Mesenchymal stem cell (in vitro differentiated cells and primary cell): Measurements from ENCODE around the gene RPAP2.
"Not testable (repeated sequence)": the region's sequence is repeated elsewhere in the genome, so short reads cannot be mapped to it uniquely, and the experiment has no call there.

Source experiments
- DNase-seq: peaks from one replicate; pipeline ENCODE4 v3.0.0-alpha.2; 2013
- H2AFZ ChIP-seq: one replicate; pipeline ENCODE4 v1.6.1; 2013; ENCODE audit warnings: low read depth, mild to moderate bottlenecking, control low read depth, inconsistent platforms, low read length, moderate library complexity
- H2AK5ac ChIP-seq: 2 replicates; pipeline ENCODE4 v1.6.1; 2013; ENCODE audit warnings: low read length, moderate library complexity, mild to moderate bottlenecking, inconsistent platforms; ENCODE audit not compliant: severe bottlenecking
- H2BK120ac ChIP-seq: one replicate; pipeline ENCODE4 v1.6.1; 2013; ENCODE audit warnings: low read depth, mild to moderate bottlenecking, inconsistent platforms, low read length, moderate library complexity
- H2BK12ac ChIP-seq, 2 experiments: one replicate each; pipeline ENCODE4 v1.6.1; 2013; ENCODE audit warnings: inconsistent platforms in 2 of 2, low read length in 2 of 2, mild to moderate bottlenecking in 2 of 2, moderate library complexity in 2 of 2, control low read depth in 1 of 2
- H2BK15ac ChIP-seq: one replicate; pipeline ENCODE4 v1.6.1; 2013; ENCODE audit warnings: mild to moderate bottlenecking, low read depth, inconsistent platforms; ENCODE audit not compliant: poor library complexity, severe bottlenecking
- H2BK5ac ChIP-seq: 2 replicates; pipeline ENCODE4 v1.6.1; 2013; ENCODE audit warnings: low read depth, mild to moderate bottlenecking, low read length, control low read depth, inconsistent platforms; ENCODE audit not compliant: poor library complexity, severe bottlenecking
- H3K14ac ChIP-seq, 2 experiments: one replicate each; pipeline ENCODE4 v1.6.1; 2013; ENCODE audit warnings: inconsistent platforms in 2 of 2, low read length in 2 of 2, control low read depth in 1 of 2, mild to moderate bottlenecking in 1 of 2, moderate library complexity in 1 of 2
- H3K18ac ChIP-seq, 2 experiments: one replicate each; pipeline ENCODE4 v1.6.1; 2013; ENCODE audit warnings: inconsistent platforms in 2 of 2, low read length in 2 of 2, control low read depth in 1 of 2, low read depth in 1 of 2, mild to moderate bottlenecking in 1 of 2
- H3K23ac ChIP-seq, 2 experiments: one replicate each; pipeline ENCODE4 v1.6.1; 2013; ENCODE audit warnings: inconsistent platforms in 2 of 2, low read length in 2 of 2, mild to moderate bottlenecking in 2 of 2, moderate library complexity in 2 of 2, control low read depth in 1 of 2
- H3K27ac ChIP-seq: 2 replicates; pipeline ENCODE4 v1.5.1; 2013; ENCODE audit warnings: mild to moderate bottlenecking, moderate library complexity, low read length, control low read depth, inconsistent platforms; ENCODE audit not compliant: poor library complexity, severe bottlenecking
- H3K27me3 ChIP-seq, 2 experiments: 2 replicates each; pipeline versions ENCODE4 v1.6.1 to v1.7.0; 2013; ENCODE audit warnings: low read length in 2 of 2, mild to moderate bottlenecking in 2 of 2, moderate library complexity in 2 of 2, control low read depth in 1 of 2, inconsistent platforms in 1 of 2; ENCODE audit not compliant: control insufficient read depth in 1 of 2, insufficient read depth in 1 of 2
- H3K36me3 ChIP-seq, 2 experiments: 2 replicates each; pipeline versions ENCODE4 v1.6.1 to v1.7.0; 2013; ENCODE audit warnings: low read length in 2 of 2, control low read depth in 1 of 2, inconsistent platforms in 1 of 2, low read depth in 1 of 2, mild to moderate bottlenecking in 1 of 2; ENCODE audit not compliant: insufficient read depth in 2 of 2, control insufficient read depth in 1 of 2
- H3K4ac ChIP-seq, 2 experiments: one replicate each; pipeline ENCODE4 v1.6.1; 2013; ENCODE audit warnings: inconsistent platforms in 2 of 2, low read length in 2 of 2, mild to moderate bottlenecking in 2 of 2, moderate library complexity in 2 of 2, control low read depth in 1 of 2, low read depth in 1 of 2
- H3K4me1 ChIP-seq: 2 replicates; pipeline ENCODE4 v1.6.1; 2013; ENCODE audit warnings: low read depth, low read length, control low read depth; ENCODE audit not compliant: control insufficient read depth, insufficient read depth
- H3K4me2 ChIP-seq: 2 replicates; pipeline ENCODE4 v1.6.1; 2013; ENCODE audit warnings: low read length, mild to moderate bottlenecking, inconsistent platforms; ENCODE audit not compliant: poor library complexity, severe bottlenecking
- H3K4me3 ChIP-seq, 2 experiments: 2 replicates each; pipeline versions ENCODE4 v1.5.1 to v1.7.0; 2013; ENCODE audit warnings: low read length in 2 of 2, mild to moderate bottlenecking in 2 of 2, control low read depth in 1 of 2, low read depth in 1 of 2; ENCODE audit not compliant: insufficient read depth in 1 of 2
- H3K79me1 ChIP-seq: replicated peaks from 2 replicates; pipeline ENCODE4 v1.6.1; 2013; ENCODE audit warnings: mild to moderate bottlenecking, control low read depth, low read length, inconsistent platforms; ENCODE audit not compliant: poor library complexity, severe bottlenecking
- H3K9ac ChIP-seq: 2 replicates; pipeline ENCODE4 v1.7.0; 2013; ENCODE audit warnings: mild to moderate bottlenecking, low read length, moderate library complexity
- H3K9me3 ChIP-seq: 2 replicates; pipeline ENCODE4 v1.7.0; 2013; ENCODE audit warnings: mild to moderate bottlenecking, low read length; ENCODE audit not compliant: control insufficient read depth
- H4K8ac ChIP-seq: one replicate; pipeline ENCODE4 v1.6.1; 2013; ENCODE audit warnings: inconsistent platforms, mild to moderate bottlenecking, low read length, moderate library complexity
- H4K91ac ChIP-seq: one replicate; pipeline ENCODE4 v1.6.1; 2013; ENCODE audit warnings: mild to moderate bottlenecking, low read length, inconsistent platforms
- WGBS: methylation state at CpG from one replicate; pipeline ENCODE4 v1.1.7; 2013; ENCODE audit warnings: mixed read lengths; 5-methylcytosine and 5-hydroxymethylcytosine counted together

RPAP2 gene

DNA sequence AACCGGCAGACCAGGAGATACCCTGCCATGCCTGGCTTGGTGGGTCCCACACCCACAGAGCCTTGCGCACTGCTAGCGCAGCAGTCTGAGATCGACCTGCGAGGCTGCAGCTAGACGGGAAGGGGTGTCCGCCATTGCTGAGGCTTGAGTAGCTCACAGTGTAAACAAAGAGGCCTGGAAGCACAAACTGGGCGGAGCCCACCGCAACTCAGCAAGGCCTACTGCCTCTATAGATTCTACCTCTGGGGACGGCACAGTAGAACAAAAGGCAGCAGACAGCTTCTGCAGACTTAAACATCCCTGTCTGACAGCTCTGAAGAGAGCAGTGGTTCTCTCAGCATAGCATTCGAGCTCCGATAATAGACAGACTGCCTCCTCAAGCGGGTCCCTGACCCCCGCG lies 19.1 kb upstream of the RPAP2 start:
- H2AFZ ChIP-seq, H3K9me3 ChIP-seq, H2AK5ac ChIP-seq, H3K27me3 ChIP-seq, H3K9ac ChIP-seq, H3K79me1 ChIP-seq, DNase-seq, H3K4ac ChIP-seq, H2BK15ac ChIP-seq, H2BK5ac ChIP-seq, H3K4me2 ChIP-seq, H2BK120ac ChIP-seq, H2BK12ac ChIP-seq, H3K4me1 ChIP-seq, H3K18ac ChIP-seq, H3K27ac ChIP-seq, H3K23ac ChIP-seq: not testable (repeated sequence)
- Histone ChIP-seq H3K4me3 (peak overlapping the region in 1 of 2 experiments; percentile 9), H3K36me3 (peaks cover 15 to 45% of the 10 kb centered on the region in 2 experiments), H3K14ac (peak overlapping the region in 1 of 2 experiments; percentile 48), H4K8ac (peak overlapping the region; percentile 13), H4K91ac (peak overlapping the region; percentile 61)
- 97% methylated on average over 15 of the region's 15 CpGs for WGBS

DNA sequence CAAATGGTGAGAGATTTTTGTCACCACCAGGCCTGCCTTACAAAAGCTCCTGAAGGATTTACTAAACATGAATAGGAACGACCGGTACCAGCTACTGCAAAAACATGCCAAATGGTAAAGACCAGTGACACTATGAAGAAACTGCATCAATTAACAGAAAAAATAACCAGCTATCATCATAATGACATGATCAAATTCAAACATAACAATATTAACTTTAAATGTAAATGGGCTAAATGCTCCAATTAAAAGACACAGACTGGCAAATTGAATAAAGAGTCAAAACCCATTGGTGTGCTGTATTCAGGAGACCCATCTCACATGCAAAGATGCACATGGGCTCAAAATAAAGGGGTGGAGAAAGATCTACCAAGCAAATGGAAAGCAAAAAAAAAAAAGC lies 17.4 kb upstream of the RPAP2 start:
- not testable (repeated sequence) for H3K4me3 ChIP-seq, H2AFZ ChIP-seq, H3K79me1 ChIP-seq, H2BK120ac ChIP-seq, H4K91ac ChIP-seq, H3K27ac ChIP-seq, H4K8ac ChIP-seq, H3K4ac ChIP-seq, H3K9me3 ChIP-seq, H3K4me1 ChIP-seq, H3K18ac ChIP-seq, H3K27me3 ChIP-seq, H3K23ac ChIP-seq, H2BK15ac ChIP-seq, H3K14ac ChIP-seq, H3K4me2 ChIP-seq, H2BK12ac ChIP-seq, H2BK5ac ChIP-seq, DNase-seq, H3K9ac ChIP-seq, H2AK5ac ChIP-seq
- peaks cover 13 to 40% of the 10 kb centered on the region in 2 experiments for H3K36me3 ChIP-seq
- WGBS = 98% methylated on average over 2 of the region's 2 CpGs

DNA sequence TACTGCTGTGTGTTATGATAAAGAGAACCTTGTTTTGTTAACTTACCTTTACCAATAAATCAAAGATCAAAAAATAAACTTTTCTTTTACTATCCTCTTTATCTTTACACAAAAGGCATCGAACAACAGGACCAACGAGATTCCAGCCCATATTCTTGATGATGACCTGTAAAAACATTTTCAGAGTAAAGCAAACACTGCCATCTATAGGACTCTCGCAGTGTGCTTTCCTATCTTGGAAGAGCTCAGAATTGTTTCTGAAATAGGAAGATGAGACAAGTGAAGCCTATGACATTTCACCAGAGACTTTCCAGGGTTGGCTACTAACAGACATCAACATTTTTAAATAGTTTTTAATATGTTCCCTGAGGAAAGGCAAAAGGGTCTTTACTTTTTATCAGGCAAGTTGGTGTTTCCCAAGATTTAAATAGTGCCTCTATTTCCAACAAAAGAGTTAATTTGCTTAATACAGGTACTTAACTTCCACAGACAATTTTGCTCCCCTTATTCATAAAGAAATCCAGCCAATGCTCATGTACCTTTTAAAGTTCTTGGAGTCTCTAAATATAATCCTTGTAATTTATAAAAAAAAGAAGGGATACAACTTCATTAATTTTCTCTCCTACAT lies 7.4 kb upstream of the RPAP2 start:
- Histone ChIP-seq H3K9me3 (no peaks in the 10 kb centered on the region), H3K36me3 (peaks cover 3 to 63% of the 10 kb centered on the region in 2 experiments), H2BK12ac (no peak overlapping the region), H3K4me2 (no peak overlapping the region), H2AK5ac (no peak overlapping the region), H3K27me3 (no peaks in the 10 kb centered on the region), H2BK5ac (no peak overlapping the region), H2BK15ac (no peak overlapping the region), H3K23ac (no peak overlapping the region), H3K18ac (no peak overlapping the region), H3K79me1 (peaks cover 7% of the 10 kb centered on the region), H3K9ac (no peak overlapping the region), H3K4ac (no peak overlapping the region), H3K14ac (no peak overlapping the region), H4K8ac (no peak overlapping the region), H3K4me1 (no peaks in the 10 kb centered on the region), H2BK120ac (no peak overlapping the region), H3K27ac (no peak overlapping the region), H4K91ac (no peak overlapping the region), H2AFZ (no peak overlapping the region), H3K4me3 (no peak overlapping the region)
- peak; percentile 73 for DNase-seq
- WGBS = 65% methylated on average over 3 of the region's 3 CpGs

DNA sequence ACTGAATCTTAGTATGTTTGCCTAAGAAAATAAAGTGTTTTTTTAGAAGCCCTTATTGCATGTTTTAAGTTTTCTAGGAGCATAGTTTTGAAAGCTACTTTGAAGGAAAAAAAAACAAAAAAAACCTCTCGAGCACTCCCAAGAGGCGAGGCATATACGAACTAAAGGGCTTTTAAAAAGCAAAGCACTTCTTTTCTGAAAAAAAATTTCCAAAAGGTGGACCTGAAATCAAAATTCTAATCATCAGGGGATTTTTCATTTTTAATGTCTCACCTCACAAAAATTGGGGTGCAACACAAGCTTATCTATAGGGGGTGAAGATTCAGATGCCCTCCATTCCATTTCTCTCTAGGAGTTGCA lies 666 bp upstream of the RPAP2 start:
- 2% methylated on average over 3 of the region's 3 CpGs for WGBS
- H2BK120ac ChIP-seq = no peak overlapping the region
- peaks cover 3 to 32% of the 10 kb centered on the region in 2 experiments for H3K36me3 ChIP-seq
- H3K4me1 ChIP-seq = no peaks in the 10 kb centered on the region
- peak overlapping the region in 1 of 2 experiments; percentile 99 for H3K18ac ChIP-seq
- H2BK15ac ChIP-seq = no peak overlapping the region
- peak overlapping the region; percentile 97 for H2AFZ ChIP-seq
- no peak for DNase-seq
- no peak overlapping the region for H2BK12ac ChIP-seq
- no peaks in the 10 kb centered on the region for H3K9me3 ChIP-seq
- peak overlapping the region; percentile 65 for H3K4me2 ChIP-seq
- no peak overlapping the region for H3K4ac ChIP-seq
- no peaks in the 10 kb centered on the region for H3K27me3 ChIP-seq
- no peak overlapping the region for H3K14ac ChIP-seq
- H3K4me3 ChIP-seq = peak overlapping the region; percentile 88 to 94
- peak overlapping the region; percentile 45 for H3K27ac ChIP-seq
- H3K79me1 ChIP-seq = peaks cover 7% of the 10 kb centered on the region
- H3K9ac ChIP-seq = peak overlapping the region; percentile 95
- no peak overlapping the region for H4K91ac ChIP-seq
- no peak overlapping the region for H4K8ac ChIP-seq
- no peak overlapping the region for H2AK5ac ChIP-seq
- H3K23ac ChIP-seq = no peak overlapping the region
- H2BK5ac ChIP-seq = no peak overlapping the region
